Natural killer cell (primary cell): ENCODE results near the gene POLA2. TPM values are rescaled to one million over a fixed set of nuclear protein-coding genes. Genes with fewer than 3 reads are reported as not detected.

Source experiments
- ATAC-seq, 3 donors: fragments of 150-1000 bp in 2 of 3; fragments of 200-7000 bp in 1 of 3; cut with Tn5 transposase; 1 replicate in 1 of 3; 2 replicates in 2 of 3; pipeline ENCODE4 v1.10.0; 2021; ENCODE audit warnings: mild to moderate bottlenecking in 2 of 3, moderate library complexity in 2 of 3
- DNase-seq, 2 donors: peaks; one replicate each; pipeline versions ENCODE4 v3.0.0 to v3.0.0-alpha.2; 2013 to 2021; ENCODE audit warnings: mixed read lengths in 1 of 2
- H3K27ac ChIP-seq: one replicate; pipeline ENCODE4 v1.5.1; 2013; ENCODE audit warnings: mild to moderate bottlenecking, low read length
- H3K27me3 ChIP-seq: one replicate; pipeline ENCODE4 v1.6.1; 2013; ENCODE audit warnings: low read length; ENCODE audit not compliant: control insufficient read depth, insufficient read depth
- H3K36me3 ChIP-seq: one replicate; pipeline ENCODE4 v1.6.1; 2013; ENCODE audit warnings: low read length; ENCODE audit not compliant: control insufficient read depth, insufficient read depth
- H3K4me1 ChIP-seq: one replicate; pipeline ENCODE4 v1.6.1; 2013; ENCODE audit warnings: low read length; ENCODE audit not compliant: control insufficient read depth, insufficient read depth
- H3K4me3 ChIP-seq: one replicate; pipeline ENCODE4 v1.5.1; 2013; ENCODE audit warnings: low read length
- H3K9me3 ChIP-seq: one replicate; pipeline ENCODE4 v1.6.1; 2013; ENCODE audit warnings: low read length; ENCODE audit not compliant: control insufficient read depth, insufficient read depth
- H3K27ac Mint-ChIP-seq, 2 donors: one replicate each; pipeline ENCODE4 v1.8.0; 2022; ENCODE audit warnings: mild to moderate bottlenecking in 2 of 2, mixed read lengths in 2 of 2, moderate library complexity in 1 of 2
- H3K27me3 Mint-ChIP-seq, 2 donors: one replicate each; pipeline ENCODE4 v1.8.0; 2022; ENCODE audit warnings: low read depth in 2 of 2, mixed read lengths in 2 of 2
- H3K36me3 Mint-ChIP-seq: one replicate; pipeline ENCODE4 v1.8.0; 2022; ENCODE audit warnings: mixed read lengths
- H3K4me1 Mint-ChIP-seq, 2 donors: one replicate each; pipeline ENCODE4 v1.8.0; 2022; ENCODE audit warnings: mixed read lengths in 2 of 2
- H3K4me3 Mint-ChIP-seq: one replicate; pipeline ENCODE4 v1.8.0; 2022; ENCODE audit warnings: mild to moderate bottlenecking, moderate library complexity, mixed read lengths
- H3K9me3 Mint-ChIP-seq, 2 donors: one replicate each; pipeline ENCODE4 v1.8.0; 2022; ENCODE audit warnings: mixed read lengths in 2 of 2
- CTCF ChIP-seq: fragments of 200-600 bp; IDR thresholded peaks from one replicate; pipeline ENCODE4 v1.8.0; 2022; ENCODE audit warnings: antibody characterized with exemption
- WGBS: methylation state at CpG from one replicate; pipeline ENCODE4 v1.1.7; 2013; ENCODE audit warnings: missing lambda C conversion rate; ENCODE audit not compliant: insufficient coverage; 5-methylcytosine and 5-hydroxymethylcytosine counted together
- intact Hi-C: fragments of 100-400 bp; cut with micrococcal nuclease; formaldehyde crosslinking; loops from one replicate; pipeline ENCODE4 v1.14.2; 2022
- total RNA-seq, 4 donors: library from RNA; stranded (reverse); fragments of 120-200 nt in 1 of 4; gene quantifications; one replicate each; pipeline versions ENCODE4 v1.2.3 to v1.2.4, GENCODE V29; 2013 to 2022

Gene POLA2
- total RNA-seq, 3 donors from 2014 or later (not counting 1 experiment from before 2014, with no cell fraction given), result 21.2 to 24.2 (median 22.7) TPM

- WGBS, result 94% methylated on average over 9 of the region's 10 CpGs
- Mint-ChIP-seq H3K9me3 (no peaks in the 10 kb centered on the region), H3K4me3 (no peak overlapping the region), H3K27me3 (peaks cover 7 to 20% of the 10 kb centered on the region in 2 donors), H3K27ac (no peak overlapping the region), H3K4me1 (peaks cover 0 to 8% of the 10 kb centered on the region in 2 donors), H3K36me3 (no peaks in the 10 kb centered on the region)
- ATAC-seq, result no peak
- Histone ChIP-seq H3K36me3 (no peaks in the 10 kb centered on the region), H3K4me1 (peaks cover 19% of the 10 kb centered on the region), H3K27ac (no peak overlapping the region), H3K9me3 (no peaks in the 10 kb centered on the region), H3K27me3 (peaks cover 4% of the 10 kb centered on the region), H3K4me3 (no peak overlapping the region)
- no peak for TF ChIP-seq CTCF
- no peak for DNase-seq
- intact Hi-C loops, result no loop called here
Measured at GRCh38 chr11:65221026-65221425, 40.7 kb upstream of the POLA2 start.

GRCh38 chr11:65223011-65223410 is 38.8 kb upstream of the POLA2 start:
- Histone ChIP-seq H3K9me3 (no peaks in the 10 kb centered on the region), H3K27me3 (peaks cover 6% of the 10 kb centered on the region), H3K4me1 (peaks cover 21% of the 10 kb centered on the region), H3K36me3 (no peaks in the 10 kb centered on the region), H3K27ac (no peak overlapping the region), H3K4me3 (no peak overlapping the region)
- Mint-ChIP-seq H3K36me3 (no peaks in the 10 kb centered on the region), H3K4me1 (peaks cover 0 to 8% of the 10 kb centered on the region in 2 donors), H3K27me3 (peaks cover 7 to 23% of the 10 kb centered on the region in 2 donors), H3K27ac (no peak overlapping the region), H3K4me3 (no peak overlapping the region), H3K9me3 (no peaks in the 10 kb centered on the region)
- 52% methylated on average over 8 of the region's 8 CpGs for WGBS
- DNase-seq (no peak), ATAC-seq (no peak)
- intact Hi-C loops, result no loop called here
- TF ChIP-seq CTCF, result no peak

GRCh38 chr11:65224930-65225278 is 36.9 kb upstream of the POLA2 start:
- intact Hi-C loops, result no loop called here
- Histone ChIP-seq H3K27ac (no peak overlapping the region), H3K4me3 (no peak overlapping the region), H3K36me3 (no peaks in the 10 kb centered on the region), H3K27me3 (peaks cover 6% of the 10 kb centered on the region), H3K9me3 (no peaks in the 10 kb centered on the region), H3K4me1 (peaks cover 18% of the 10 kb centered on the region)
- Mint-ChIP-seq H3K4me1 (no peaks in the 10 kb centered on the region), H3K9me3 (no peaks in the 10 kb centered on the region), H3K36me3 (no peaks in the 10 kb centered on the region), H3K27ac (no peak overlapping the region), H3K4me3 (no peak overlapping the region), H3K27me3 (peaks cover 7 to 13% of the 10 kb centered on the region in 2 donors)
- WGBS, result 83% methylated on average over 5 of the region's 5 CpGs
- DNase-seq (no peak), ATAC-seq (no peak)
- TF ChIP-seq CTCF, result no peak
